ENCODE results near the gene ARHGEF17. TPM values are rescaled to one million over a fixed set of nuclear protein-coding genes. Genes with fewer than 3 reads are reported as not detected.

Gene ARHGEF17
- total and polyA plus RNA-seq, 3 experiments from 2014 or later = not detected

GRCh38 chr11:73376803-73377629 is 68.9 kb downstream of the ARHGEF17 start:
- ChIA-PET CTCF (interaction anchor here (0.9 to 1.4 kb wide), 6 partner anchors 10 to 42 kb away, joined by 3 to 5 read pairs (median 4); no protein-coding TSS in a partner anchor), POLR2A (no interaction called here)
- Histone ChIP-seq H3K27me3 (ENCODE audit: insufficient read depth, low read length, poor library complexity, severe bottlenecking) (no peaks in the 10 kb centered on the region), H3K4me1 (ENCODE audit: insufficient read depth, low read length) (peaks cover 26% of the 10 kb centered on the region), H3K9me3 (ENCODE audit: low read length) (no peaks in the 10 kb centered on the region), H3K36me3 (ENCODE audit: insufficient read depth, low read length) (no peaks in the 10 kb centered on the region), H3K4me3 (ENCODE audit: low read length) (peak overlapping the region; percentile 81), H3K27ac (ENCODE audit: low read depth, low read length) (peak overlapping the region; percentile 90)
- Mint-ChIP-seq H3K27ac (peak overlapping the region; percentile 83 to 100 (median 98)), H3K9me3 (no peaks in the 10 kb centered on the region), H3K4me3 (peak overlapping the region; percentile 82 to 96 (median 92)), H3K4me1 (peaks cover 29 to 58% (median 37%) of the 10 kb centered on the region in 3 donors), H3K36me3 (peaks cover 0 to 6% (median 0%) of the 10 kb centered on the region in 3 donors), H3K27me3 (peaks cover 0 to 9% of the 10 kb centered on the region in 2 donors)
- peak; percentile 53 to 81 (median 62) for DNase-seq

- H3K27me3 ChIP-seq (ENCODE audit: insufficient read depth, low read length, poor library complexity, severe bottlenecking) = no peaks in the 10 kb centered on the region
- H3K9me3 Mint-ChIP-seq = no peaks in the 10 kb centered on the region
- ChIA-PET POLR2A (no interaction called here), CTCF (interaction anchor here (1.4 to 1.8 kb wide), 4 partner anchors 13 to 73 kb away, joined by 3 to 10 read pairs (median 4); no protein-coding TSS in a partner anchor)
- H3K27ac Mint-ChIP-seq = peak overlapping the region; percentile 68 to 98 (median 77)
- peaks cover 37% of the 10 kb centered on the region for H3K4me1 ChIP-seq (ENCODE audit: insufficient read depth, low read length)
- peak overlapping the region; percentile 24 for H3K27ac ChIP-seq (ENCODE audit: low read depth, low read length)
- no peaks in the 10 kb centered on the region for H3K9me3 ChIP-seq (ENCODE audit: low read length)
- peaks cover 42 to 80% (median 52%) of the 10 kb centered on the region in 3 donors for H3K4me1 Mint-ChIP-seq
- H3K36me3 Mint-ChIP-seq = peaks cover 0 to 6% (median 0%) of the 10 kb centered on the region in 3 donors
- peaks cover 0 to 9% of the 10 kb centered on the region in 2 donors for H3K27me3 Mint-ChIP-seq
- no peaks in the 10 kb centered on the region for H3K36me3 ChIP-seq (ENCODE audit: insufficient read depth, low read length)
- no peak for DNase-seq
- peak overlapping the region in 6 of 7 donors; percentile 2 to 82 (median 32) for H3K4me3 Mint-ChIP-seq
- no peak overlapping the region for H3K4me3 ChIP-seq (ENCODE audit: low read length)
Observed at GRCh38 chr11:73379189-73379880, 71.3 kb downstream of the ARHGEF17 start.

- peak overlapping the region in 6 of 8 donors; percentile 12 to 83 (median 72) for H3K27ac Mint-ChIP-seq
- ChIA-PET CTCF (interaction anchor here (0.8 to 5.3 kb wide), 3 partner anchors 29 to 74 kb away, joined by 3 to 31 read pairs (median 4); no protein-coding TSS in a partner anchor), POLR2A (no interaction called here)
- DNase-seq = no peak
- H3K4me1 Mint-ChIP-seq = peaks cover 52 to 88% (median 59%) of the 10 kb centered on the region in 3 donors
- no peaks in the 10 kb centered on the region for H3K27me3 ChIP-seq (ENCODE audit: insufficient read depth, low read length, poor library complexity, severe bottlenecking)
- H3K36me3 ChIP-seq (ENCODE audit: insufficient read depth, low read length) = no peaks in the 10 kb centered on the region
- H3K27ac ChIP-seq (ENCODE audit: low read depth, low read length) = no peak overlapping the region
- peaks cover 0 to 6% (median 0%) of the 10 kb centered on the region in 3 donors for H3K36me3 Mint-ChIP-seq
- no peak overlapping the region for H3K4me3 ChIP-seq (ENCODE audit: low read length)
- no peaks in the 10 kb centered on the region for H3K9me3 ChIP-seq (ENCODE audit: low read length)
- peaks cover 0 to 9% of the 10 kb centered on the region in 2 donors for H3K27me3 Mint-ChIP-seq
- H3K9me3 Mint-ChIP-seq = no peaks in the 10 kb centered on the region
- H3K4me3 Mint-ChIP-seq = peak overlapping the region in 2 of 7 donors; percentile 25 to 29
- peaks cover 44% of the 10 kb centered on the region for H3K4me1 ChIP-seq (ENCODE audit: insufficient read depth, low read length)
Observed at GRCh38 chr11:73380331-73380730, 72.3 kb downstream of the ARHGEF17 start.

GRCh38 chr11:73380897-73381410 is 72.9 kb downstream of the ARHGEF17 start:
- Mint-ChIP-seq H3K36me3 (peaks cover 0 to 6% (median 0%) of the 10 kb centered on the region in 3 donors), H3K27ac (peak overlapping the region in 6 of 8 donors; percentile 36 to 83 (median 61)), H3K4me1 (peaks cover 58 to 88% (median 59%) of the 10 kb centered on the region in 3 donors), H3K27me3 (peaks cover 0 to 9% of the 10 kb centered on the region in 2 donors), H3K9me3 (no peaks in the 10 kb centered on the region), H3K4me3 (peak overlapping the region in 2 of 7 donors; percentile 34 to 54)
- Histone ChIP-seq H3K36me3 (ENCODE audit: insufficient read depth, low read length) (no peaks in the 10 kb centered on the region), H3K4me3 (ENCODE audit: low read length) (no peak overlapping the region), H3K4me1 (ENCODE audit: insufficient read depth, low read length) (peaks cover 44% of the 10 kb centered on the region), H3K27ac (ENCODE audit: low read depth, low read length) (no peak overlapping the region), H3K9me3 (ENCODE audit: low read length) (no peaks in the 10 kb centered on the region), H3K27me3 (ENCODE audit: insufficient read depth, low read length, poor library complexity, severe bottlenecking) (no peaks in the 10 kb centered on the region)
- no peak for DNase-seq
- ChIA-PET POLR2A (no interaction called here), CTCF (interaction anchor here (5.3 kb wide), 1 partner anchor 29 kb away, joined by 31 read pairs; no protein-coding TSS in a partner anchor)

- ChIA-PET POLR2A (no interaction called here), CTCF (interaction anchor here (1.3 to 5.3 kb wide), 4 partner anchors 12 to 46 kb away, joined by 3 to 31 read pairs (median 4); no protein-coding TSS in a partner anchor)
- Histone ChIP-seq H3K27me3 (ENCODE audit: insufficient read depth, low read length, poor library complexity, severe bottlenecking) (no peaks in the 10 kb centered on the region), H3K36me3 (ENCODE audit: insufficient read depth, low read length) (no peaks in the 10 kb centered on the region), H3K4me1 (ENCODE audit: insufficient read depth, low read length) (peaks cover 50% of the 10 kb centered on the region), H3K27ac (ENCODE audit: low read depth, low read length) (no peak overlapping the region), H3K9me3 (ENCODE audit: low read length) (no peaks in the 10 kb centered on the region), H3K4me3 (ENCODE audit: low read length) (no peak overlapping the region)
- no peak for DNase-seq
- H3K27ac Mint-ChIP-seq = peak overlapping the region in 2 of 8 donors; percentile 87 to 96
- peaks cover 65 to 93% (median 65%) of the 10 kb centered on the region in 3 donors for H3K4me1 Mint-ChIP-seq
- H3K4me3 Mint-ChIP-seq = no peak overlapping the region
- H3K27me3 Mint-ChIP-seq = peaks cover 0 to 9% of the 10 kb centered on the region in 2 donors
- H3K36me3 Mint-ChIP-seq = peaks cover 0 to 6% (median 0%) of the 10 kb centered on the region in 3 donors
- H3K9me3 Mint-ChIP-seq = no peaks in the 10 kb centered on the region
Observed at GRCh38 chr11:73381589-73381988, 73.5 kb downstream of the ARHGEF17 start.

GRCh38 chr11:73382183-73382582 is 74.1 kb downstream of the ARHGEF17 start:
- Mint-ChIP-seq H3K27me3 (peaks cover 0 to 5% of the 10 kb centered on the region in 2 donors), H3K36me3 (peaks cover 0 to 2% (median 0%) of the 10 kb centered on the region in 3 donors), H3K4me1 (peaks cover 60 to 95% (median 64%) of the 10 kb centered on the region in 3 donors), H3K9me3 (no peaks in the 10 kb centered on the region), H3K4me3 (peak overlapping the region in 1 of 7 donors; percentile 48), H3K27ac (peak overlapping the region in 6 of 8 donors; percentile 17 to 96 (median 68))
- no peaks in the 10 kb centered on the region for H3K36me3 ChIP-seq (ENCODE audit: insufficient read depth, low read length)
- peak overlapping the region; percentile 4 for H3K27ac ChIP-seq (ENCODE audit: low read depth, low read length)
- POLR2A ChIA-PET = no interaction called here
- no peaks in the 10 kb centered on the region for H3K9me3 ChIP-seq (ENCODE audit: low read length)
- H3K4me1 ChIP-seq (ENCODE audit: insufficient read depth, low read length) = peaks cover 52% of the 10 kb centered on the region
- no peaks in the 10 kb centered on the region for H3K27me3 ChIP-seq (ENCODE audit: insufficient read depth, low read length, poor library complexity, severe bottlenecking)
- CTCF ChIA-PET = interaction anchor here (0.7 to 5.3 kb wide), 5 partner anchors 12 to 550 kb away, joined by 3 to 31 read pairs (median 4); no protein-coding TSS in a partner anchor
- no peak overlapping the region for H3K4me3 ChIP-seq (ENCODE audit: low read length)
- no peak for DNase-seq

- H3K9me3 ChIP-seq (ENCODE audit: low read length) = no peaks in the 10 kb centered on the region
- Mint-ChIP-seq H3K4me1 (peaks cover 56 to 95% (median 61%) of the 10 kb centered on the region in 3 donors), H3K4me3 (no peak overlapping the region), H3K36me3 (peaks cover 0 to 2% (median 0%) of the 10 kb centered on the region in 3 donors), H3K27me3 (peaks cover 0 to 3% of the 10 kb centered on the region in 2 donors), H3K27ac (peak overlapping the region in 5 of 8 donors; percentile 29 to 96 (median 79)), H3K9me3 (no peaks in the 10 kb centered on the region)
- no peaks in the 10 kb centered on the region for H3K27me3 ChIP-seq (ENCODE audit: insufficient read depth, low read length, poor library complexity, severe bottlenecking)
- POLR2A ChIA-PET = no interaction called here
- peak overlapping the region; percentile 4 for H3K27ac ChIP-seq (ENCODE audit: low read depth, low read length)
- no peaks in the 10 kb centered on the region for H3K36me3 ChIP-seq (ENCODE audit: insufficient read depth, low read length)
- H3K4me1 ChIP-seq (ENCODE audit: insufficient read depth, low read length) = peaks cover 50% of the 10 kb centered on the region
- H3K4me3 ChIP-seq (ENCODE audit: low read length) = no peak overlapping the region
- CTCF ChIA-PET = interaction anchor here (0.7 to 5.3 kb wide), 5 partner anchors 11 to 550 kb away, joined by 3 to 31 read pairs (median 4); no protein-coding TSS in a partner anchor
- DNase-seq = no peak
Observed at GRCh38 chr11:73382747-73383146, 74.7 kb downstream of the ARHGEF17 start.

Data from CD8-positive, alpha-beta memory T cell (primary cell).